HG03108 (cell line): ENCODE results near the gene SRXN1.
"Not testable (repeated sequence)": the region's sequence is repeated elsewhere in the genome, so short reads cannot be mapped to it uniquely, and the experiment has no call there.

Experiments used
- ATAC-seq: cut with Tn5 transposase; IDR thresholded peaks from one replicate; pipeline ENCODE4 v1.9.1; 2021; ENCODE audit warnings: moderate library complexity; ENCODE audit not compliant: unreplicated experiment

The SRXN1 gene

DNA sequence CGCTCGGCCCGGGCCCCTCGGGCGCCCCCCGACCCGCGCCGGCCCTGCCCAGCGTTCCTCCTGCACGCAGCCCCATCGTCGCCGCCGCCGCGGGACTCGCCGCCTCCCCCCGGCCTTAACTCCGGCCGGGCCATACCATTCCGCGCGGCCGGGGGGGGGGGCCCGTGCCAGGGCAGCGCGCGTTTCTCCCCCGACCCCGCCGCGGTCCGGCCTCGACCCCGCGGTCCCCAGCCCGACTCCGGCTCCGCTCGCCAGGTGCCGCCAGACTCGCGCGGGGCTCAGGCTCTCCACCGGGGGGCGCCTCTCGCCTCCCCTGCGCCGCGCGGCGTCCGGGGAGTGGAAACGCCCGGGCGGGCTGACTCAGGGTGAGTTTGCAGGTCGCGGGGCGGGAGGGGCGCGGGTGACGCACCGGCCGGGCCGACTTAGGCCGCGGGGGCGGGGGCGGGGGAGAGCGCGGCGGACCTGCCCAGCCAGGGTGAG lies at the start of gene SRXN1:
TSS of gene SRXN1 (minus strand) at position 91 of the 480 bp plus-strand sequence. CDS start at position 76, 15 bp downstream.
- peak; percentile 91 for ATAC-seq

DNA sequence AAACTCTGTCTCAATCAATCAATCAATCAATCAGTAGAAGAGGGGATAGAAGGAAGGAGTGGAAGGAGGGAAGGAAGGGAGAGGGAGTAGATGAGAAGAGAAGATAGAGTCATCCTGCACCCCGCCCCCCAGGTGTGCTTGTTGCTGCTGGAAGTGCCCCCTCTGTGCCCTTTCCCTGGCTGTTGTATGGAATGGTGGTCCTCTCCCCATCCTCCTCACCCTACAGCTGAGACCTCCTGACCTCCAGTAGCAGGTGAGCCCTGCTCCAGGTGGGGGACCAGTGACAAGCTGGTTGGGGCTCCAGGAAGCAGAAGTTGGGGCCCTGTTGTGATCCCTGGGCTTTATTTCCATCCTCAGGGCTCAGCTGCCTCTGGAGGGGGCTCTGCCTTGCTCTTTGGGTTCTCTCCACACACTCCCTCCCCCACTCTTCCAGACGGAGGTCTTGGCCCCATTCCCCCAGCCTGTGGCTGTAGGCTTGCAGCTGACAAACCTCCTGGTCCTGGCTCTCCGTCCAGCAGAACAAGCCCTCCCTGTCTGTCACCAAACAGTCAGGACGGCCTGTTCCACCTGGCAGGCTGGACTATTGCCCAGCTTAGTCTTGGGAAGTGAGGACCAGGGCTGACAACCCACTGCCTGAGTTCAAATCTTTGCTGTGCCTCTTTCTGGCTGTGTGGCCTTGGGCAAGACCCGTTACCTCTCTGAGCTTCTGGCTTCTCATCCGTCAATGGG lies 48.6 kb upstream of the SRXN1 start:
- ATAC-seq = no peak

DNA sequence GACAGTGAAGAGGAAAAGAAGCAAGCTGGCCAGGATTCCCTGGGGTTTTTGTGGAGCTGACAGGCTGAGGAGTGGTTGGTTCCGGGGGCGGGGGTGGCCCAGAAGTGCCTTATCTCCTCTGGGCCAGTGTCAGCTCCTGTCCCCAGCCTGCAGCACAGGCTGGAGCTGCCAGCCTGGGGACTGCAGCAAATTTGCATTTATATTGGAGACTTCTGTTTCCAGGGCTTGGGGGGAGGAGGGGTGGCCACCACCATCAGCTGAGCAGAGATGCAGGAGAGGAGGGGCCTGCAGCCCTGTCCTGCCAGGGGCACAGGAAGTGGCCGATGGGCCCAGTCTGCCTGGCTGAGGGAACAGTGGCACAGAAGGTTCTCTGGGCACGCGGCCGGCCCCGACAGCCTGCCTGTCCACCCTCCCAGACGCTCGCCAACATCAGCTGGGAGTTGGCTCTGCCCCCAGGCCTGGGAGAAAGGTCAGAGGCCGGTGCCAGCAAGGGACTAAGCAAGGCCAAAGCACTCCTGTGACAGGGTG lies 46.9 kb upstream of the SRXN1 start:
- ATAC-seq = no peak

GRCh38 chr20:699342-699741 lies 46.3 kb upstream of the SRXN1 start:
- no peak for ATAC-seq

DNA sequence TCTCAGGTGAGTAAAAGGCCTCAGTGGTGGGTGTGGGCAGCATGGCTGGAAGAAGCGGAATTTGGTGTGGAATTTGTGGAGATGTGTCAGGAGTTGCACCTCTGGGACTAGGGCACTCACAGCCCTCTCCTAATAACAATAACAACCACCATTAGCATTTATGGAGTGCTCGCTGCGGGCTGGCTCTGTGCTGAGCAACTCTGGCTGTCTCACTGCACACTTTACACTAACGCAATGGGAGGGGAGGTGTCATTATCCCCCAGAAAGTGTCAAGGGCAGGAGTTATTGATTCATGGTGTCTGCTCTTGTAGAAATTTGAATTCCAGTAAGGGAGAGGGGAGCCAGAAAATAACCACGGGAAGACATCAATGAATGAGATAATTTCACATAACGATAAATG lies 45.3 kb upstream of the SRXN1 start:
- ATAC-seq = no peak

GRCh38 chr20:697826-698225 lies 44.8 kb upstream of the SRXN1 start:
- ATAC-seq = no peak

DNA sequence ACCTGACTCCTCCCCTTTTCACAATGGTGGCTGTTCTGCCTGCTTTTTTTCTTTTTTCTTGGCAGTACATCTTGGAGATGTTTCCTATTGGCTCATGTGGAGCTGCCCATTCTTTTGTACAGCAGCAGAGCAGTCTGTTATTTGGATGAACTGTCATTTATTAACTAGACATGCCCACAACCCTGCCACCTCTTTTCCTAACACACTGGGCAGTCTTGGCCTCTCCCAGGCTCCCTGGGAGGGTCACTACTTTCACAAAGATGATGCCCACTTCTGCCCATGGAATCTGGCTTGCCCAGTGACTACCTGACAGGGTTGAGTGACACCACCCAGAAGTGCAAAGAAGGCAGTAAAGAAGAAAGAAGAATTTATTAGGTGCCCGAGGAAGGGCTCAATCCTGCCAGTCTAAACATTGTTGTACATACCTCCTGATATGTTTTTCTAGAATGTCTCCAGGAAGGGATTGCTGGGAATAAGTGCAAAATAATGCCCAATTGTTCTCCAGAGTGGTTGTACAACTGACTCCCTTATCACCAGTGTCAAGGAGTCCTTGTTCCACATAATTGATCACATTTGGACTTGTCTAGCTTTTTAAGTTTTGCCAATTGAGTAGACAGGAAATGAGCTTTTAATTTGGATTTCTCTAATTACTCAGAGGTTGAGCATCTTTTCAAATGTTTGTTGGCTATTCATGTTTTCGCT lies 42.3 kb upstream of the SRXN1 start:
- ATAC-seq = no peak

- ATAC-seq = no peak
These were observed 41.5 kb upstream of the SRXN1 start for GRCh38 chr20:694496-694895.

DNA sequence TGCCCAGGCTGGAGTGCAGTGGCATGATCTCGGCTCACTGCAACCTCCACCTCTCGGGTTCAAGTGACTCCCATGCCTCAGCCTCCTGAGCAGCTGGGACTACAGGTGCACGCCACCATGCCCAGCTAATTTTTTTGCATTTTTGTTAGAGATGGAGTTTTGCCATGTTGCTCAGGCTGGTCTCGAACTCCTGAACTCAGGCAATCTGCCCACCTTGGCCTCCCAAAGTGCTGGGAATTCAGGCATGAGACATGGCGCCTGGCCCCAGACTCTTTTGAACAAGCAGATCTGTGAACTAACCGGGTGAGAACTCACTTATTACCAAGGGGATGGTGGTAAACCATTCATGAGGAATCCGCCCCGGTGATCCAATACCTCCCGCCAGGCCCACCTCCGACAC lies 40.8 kb upstream of the SRXN1 start:
- ATAC-seq = not testable (repeated sequence)

DNA sequence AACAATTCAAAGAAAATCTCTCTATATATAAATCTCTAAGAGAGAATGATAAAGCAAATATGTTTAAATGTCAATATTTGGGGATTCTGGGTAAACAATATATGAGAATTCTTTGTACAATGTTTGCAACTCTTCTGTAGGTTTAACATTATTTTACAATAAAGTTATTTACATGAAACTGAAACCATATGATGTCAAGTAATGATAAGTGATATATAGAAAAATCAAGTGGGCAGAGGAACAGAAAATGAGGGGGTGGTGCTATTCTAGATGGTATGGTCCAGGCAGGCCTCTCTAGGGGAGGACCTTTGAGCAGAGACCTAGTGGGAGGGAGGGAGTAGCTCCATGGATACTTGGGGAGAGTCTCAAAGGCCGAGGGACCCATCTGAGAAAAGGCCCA lies 39.0 kb upstream of the SRXN1 start:
- no peak for ATAC-seq

- ATAC-seq = no peak
These were observed 36.9 kb upstream of the SRXN1 start for GRCh38 chr20:689947-690346.

DNA sequence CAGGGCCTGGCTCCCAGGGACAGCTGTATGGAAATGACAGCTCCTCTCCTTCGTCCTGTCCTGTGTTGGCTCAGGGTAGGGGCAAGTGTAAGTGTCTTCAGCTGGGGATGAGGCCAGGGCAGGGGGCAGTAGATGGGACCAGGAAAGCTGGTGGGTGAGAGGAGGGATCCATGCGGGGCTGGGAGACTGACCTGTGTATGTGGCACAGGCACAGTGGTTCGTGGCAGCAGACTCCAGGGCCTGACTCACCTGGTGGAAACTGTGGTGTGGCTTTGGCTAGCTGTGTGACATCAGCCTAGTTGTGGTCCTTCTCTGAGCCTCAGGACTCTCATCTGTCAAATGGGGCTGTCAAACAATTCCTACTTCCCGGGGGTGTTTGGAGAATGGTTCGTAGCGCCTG lies 36.3 kb upstream of the SRXN1 start:
- no peak for ATAC-seq

DNA sequence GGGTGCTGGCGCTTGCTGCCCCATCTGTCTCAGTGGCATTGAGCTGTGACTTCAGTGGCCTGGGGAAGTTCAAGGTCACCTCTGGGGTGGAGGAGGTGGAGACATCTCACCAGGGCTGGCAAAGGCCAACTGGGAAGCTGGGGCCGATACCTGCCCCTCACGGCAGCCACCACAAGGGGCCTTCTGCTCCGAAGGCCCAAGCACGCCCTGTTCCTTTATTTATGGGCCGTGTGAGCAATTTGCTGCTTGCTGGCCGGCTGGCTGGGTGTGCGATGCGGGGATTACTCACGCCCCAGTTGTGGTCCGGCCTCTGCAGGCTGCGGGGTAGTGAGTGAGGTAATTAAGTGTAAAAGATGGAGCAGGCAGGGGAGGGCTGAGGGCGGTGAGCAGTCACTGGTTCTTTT lies 35.8 kb upstream of the SRXN1 start:
- no peak for ATAC-seq

- ATAC-seq = no peak
These were observed 34.6 kb upstream of the SRXN1 start for GRCh38 chr20:687468-688203.

- no peak for ATAC-seq
These were observed 31.8 kb upstream of the SRXN1 start for GRCh38 chr20:684676-685319.

DNA sequence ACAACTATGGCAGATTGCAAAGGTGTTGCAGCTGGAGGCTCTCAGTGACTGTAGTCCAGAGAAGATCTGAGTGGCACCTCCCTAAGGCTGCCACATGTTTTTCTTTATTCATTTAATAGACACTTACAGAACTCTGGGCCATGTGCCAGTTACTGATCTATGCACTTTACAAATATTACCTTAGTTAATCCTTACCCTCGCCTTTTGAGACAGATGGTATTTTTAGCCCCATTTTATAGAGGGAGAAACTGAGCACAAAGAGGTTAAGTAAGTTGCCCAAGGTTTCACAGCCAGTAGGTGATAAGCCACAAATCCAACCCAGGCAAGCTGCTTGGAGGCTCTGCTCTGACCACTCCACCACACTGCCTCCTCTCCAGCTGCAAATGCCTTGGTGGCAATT lies 29.1 kb upstream of the SRXN1 start:
- ATAC-seq = no peak

GRCh38 chr20:680638-681187 lies 27.7 kb upstream of the SRXN1 start:
- ATAC-seq = no peak

DNA sequence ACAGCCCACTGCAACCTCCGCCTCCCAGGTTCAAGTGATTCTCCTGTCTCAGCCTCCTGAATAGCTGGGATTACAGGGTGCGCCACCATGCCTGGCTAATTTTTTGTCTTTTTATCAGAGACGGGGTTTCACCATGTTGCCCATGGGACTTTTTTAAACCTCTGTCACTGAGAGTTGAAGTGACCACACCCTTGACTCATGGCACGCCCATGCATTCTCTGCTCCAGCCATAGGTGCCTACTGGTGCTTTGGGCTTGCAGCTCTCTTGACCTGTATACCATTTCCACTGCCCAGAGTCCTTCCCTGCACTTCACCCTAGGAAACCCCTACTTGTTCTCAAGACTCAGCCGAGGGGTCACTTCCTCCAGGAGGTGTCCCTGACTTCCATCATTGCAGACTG lies 25.0 kb upstream of the SRXN1 start:
- ATAC-seq = no peak

- ATAC-seq = no peak
These were observed 24.0 kb upstream of the SRXN1 start for GRCh38 chr20:676967-677366.

DNA sequence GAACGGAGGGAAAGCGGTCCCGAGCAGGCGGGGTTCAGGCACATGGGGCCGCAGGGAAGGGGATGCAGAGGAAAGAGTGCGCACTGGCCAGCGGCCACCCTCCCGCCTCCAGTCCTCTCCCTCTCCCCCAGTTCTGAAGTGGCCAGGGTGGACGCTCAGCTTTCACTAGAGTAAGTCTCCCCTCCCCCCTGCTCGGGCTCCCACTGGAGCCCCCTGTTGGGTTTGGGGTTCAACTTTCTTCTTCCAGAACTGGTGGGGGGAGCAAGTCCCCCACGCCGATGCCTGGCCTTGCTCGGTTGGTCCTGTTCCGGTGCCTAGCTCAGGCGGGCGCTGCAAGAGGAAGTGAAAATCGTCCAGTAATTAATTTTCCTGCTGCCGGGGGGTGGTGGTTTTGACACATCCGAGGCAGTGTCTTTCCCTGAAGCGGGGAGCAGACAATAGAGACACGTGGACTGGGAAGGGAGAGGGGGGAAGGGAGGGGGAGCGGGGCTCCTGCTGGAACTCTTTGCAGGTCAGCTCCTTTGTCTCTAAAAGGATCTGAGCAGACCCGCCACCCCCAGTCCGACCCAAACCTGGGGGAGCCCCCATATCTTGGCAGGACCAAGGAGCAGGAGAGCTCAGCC lies 23.4 kb upstream of the SRXN1 start:
- no peak for ATAC-seq
